ENCODE results near the gene PDCL3. TPM values are rescaled to one million over a fixed set of nuclear protein-coding genes. Genes with fewer than 3 reads are reported as not detected.

The PDCL3 gene
- total RNA-seq, 1 donor from 2014 or later: 27.6 TPM

- H3K9me3 ChIP-seq (replicated peaks): no peaks in the 10 kb centered on the region
- H3K27me3 ChIP-seq (ENCODE audit: low read depth): no peaks in the 10 kb centered on the region
- H3K36me3 ChIP-seq: no peaks in the 10 kb centered on the region
- no peak overlapping the region for H3K4me3 ChIP-seq
- no peak for DNase-seq
- peak overlapping the region; percentile 30 for H3K27ac ChIP-seq (replicated peaks)
- TF ChIP-seq CTCF (IDR thresholded peaks at IDR 0.05; ENCODE audit: borderline replicate concordance): no peak
- intact Hi-C loops (cut with micrococcal nuclease): no loop called here
- peaks cover 7% of the 10 kb centered on the region for H3K4me1 ChIP-seq
Measured at GRCh38 chr2:100615471-100615870, 52.7 kb downstream of the PDCL3 start.

- no peak for TF ChIP-seq CTCF (IDR thresholded peaks at IDR 0.05; ENCODE audit: borderline replicate concordance)
- intact Hi-C loops (cut with micrococcal nuclease): no loop called here
- Histone ChIP-seq H3K9me3 (replicated peaks) (no peaks in the 10 kb centered on the region), H3K27me3 (ENCODE audit: low read depth) (no peaks in the 10 kb centered on the region), H3K27ac (replicated peaks) (peak overlapping the region; percentile 30), H3K36me3 (no peaks in the 10 kb centered on the region), H3K4me1 (peaks cover 7% of the 10 kb centered on the region), H3K4me3 (no peak overlapping the region)
- no peak for DNase-seq
Measured at GRCh38 chr2:100615886-100616285, 53.1 kb downstream of the PDCL3 start.

DNA sequence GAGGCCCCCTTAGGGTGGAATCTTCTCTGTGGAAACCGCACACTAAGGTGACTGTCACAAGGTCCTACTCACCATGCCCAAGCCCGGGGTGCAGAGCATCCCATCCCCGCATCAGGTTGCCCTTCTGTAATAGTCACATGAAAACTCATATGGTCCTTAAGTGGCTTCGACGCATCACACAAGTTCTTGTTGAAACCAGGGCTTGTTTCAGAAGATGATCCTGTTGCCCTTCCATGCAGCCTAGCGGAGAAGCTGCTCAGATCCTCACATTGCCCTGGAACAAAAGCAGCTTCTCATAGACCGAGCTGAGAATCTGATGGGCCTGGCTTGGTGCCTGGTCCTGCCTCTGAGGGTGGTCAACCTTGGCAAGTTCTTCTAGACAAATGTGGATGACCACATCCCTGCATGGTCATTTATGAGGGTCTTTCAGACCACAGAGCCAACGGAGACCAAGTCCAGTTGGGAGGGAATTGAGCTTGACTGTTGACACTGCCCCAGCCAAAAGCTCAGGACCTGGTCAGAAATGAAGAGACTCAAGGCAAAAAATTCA, 54.1 kb downstream of the PDCL3 start:
- no peaks in the 10 kb centered on the region for H3K36me3 ChIP-seq
- H3K4me3 ChIP-seq: no peak overlapping the region
- no peaks in the 10 kb centered on the region for H3K27me3 ChIP-seq (ENCODE audit: low read depth)
- no peak overlapping the region for H3K27ac ChIP-seq (replicated peaks)
- H3K4me1 ChIP-seq: peaks cover 7% of the 10 kb centered on the region
- no peaks in the 10 kb centered on the region for H3K9me3 ChIP-seq (replicated peaks)
- intact Hi-C loops (cut with micrococcal nuclease): no loop called here
- no peak for DNase-seq
- no peak for TF ChIP-seq CTCF (IDR thresholded peaks at IDR 0.05; ENCODE audit: borderline replicate concordance)

DNA sequence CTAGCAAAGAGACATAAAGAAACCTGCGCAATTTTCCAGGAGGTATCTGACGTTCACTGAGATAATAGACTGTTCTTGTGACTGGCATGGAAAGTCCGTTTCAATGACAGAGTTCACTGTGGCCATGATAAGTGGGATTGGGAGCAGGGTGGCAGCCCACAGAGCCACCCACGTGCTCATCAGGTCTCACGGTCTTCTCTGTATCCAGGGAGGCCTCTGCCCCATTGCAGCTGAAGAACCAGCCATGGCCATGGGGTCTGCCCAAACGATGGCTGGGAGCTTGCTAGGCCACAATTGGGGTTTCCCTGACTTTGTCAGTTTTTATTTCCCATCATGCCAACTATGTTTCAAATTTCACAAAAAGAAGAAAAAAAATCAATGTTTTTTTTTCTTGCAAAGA, 57.2 kb downstream of the PDCL3 start:
- H3K4me1 ChIP-seq: peaks cover 7% of the 10 kb centered on the region
- H3K36me3 ChIP-seq: no peaks in the 10 kb centered on the region
- no peaks in the 10 kb centered on the region for H3K9me3 ChIP-seq (replicated peaks)
- intact Hi-C loops (cut with micrococcal nuclease): no loop called here
- H3K27me3 ChIP-seq (ENCODE audit: low read depth): no peaks in the 10 kb centered on the region
- H3K4me3 ChIP-seq: no peak overlapping the region
- no peak overlapping the region for H3K27ac ChIP-seq (replicated peaks)
- no peak for TF ChIP-seq CTCF (IDR thresholded peaks at IDR 0.05; ENCODE audit: borderline replicate concordance)
- DNase-seq: no peak

GRCh38 chr2:100620481-100620880, 57.7 kb downstream of the PDCL3 start:
- H3K4me1 ChIP-seq: peaks cover 5% of the 10 kb centered on the region
- H3K4me3 ChIP-seq: no peak overlapping the region
- no peak for DNase-seq
- no peaks in the 10 kb centered on the region for H3K9me3 ChIP-seq (replicated peaks)
- H3K27ac ChIP-seq (replicated peaks): no peak overlapping the region
- no peaks in the 10 kb centered on the region for H3K36me3 ChIP-seq
- intact Hi-C loops (cut with micrococcal nuclease): no loop called here
- no peak for TF ChIP-seq CTCF (IDR thresholded peaks at IDR 0.05; ENCODE audit: borderline replicate concordance)
- H3K27me3 ChIP-seq (ENCODE audit: low read depth): no peaks in the 10 kb centered on the region

Measured in left ventricle myocardium inferior (tissue), 1 donor.